ENCODE data around the gene CCDC178. TPM values are rescaled to one million over a fixed set of nuclear protein-coding genes. Genes with fewer than 3 reads are reported as not detected.

CCDC178 gene
- total RNA-seq, 1 experiment from 2014 or later, result 0.13 TPM

DNA sequence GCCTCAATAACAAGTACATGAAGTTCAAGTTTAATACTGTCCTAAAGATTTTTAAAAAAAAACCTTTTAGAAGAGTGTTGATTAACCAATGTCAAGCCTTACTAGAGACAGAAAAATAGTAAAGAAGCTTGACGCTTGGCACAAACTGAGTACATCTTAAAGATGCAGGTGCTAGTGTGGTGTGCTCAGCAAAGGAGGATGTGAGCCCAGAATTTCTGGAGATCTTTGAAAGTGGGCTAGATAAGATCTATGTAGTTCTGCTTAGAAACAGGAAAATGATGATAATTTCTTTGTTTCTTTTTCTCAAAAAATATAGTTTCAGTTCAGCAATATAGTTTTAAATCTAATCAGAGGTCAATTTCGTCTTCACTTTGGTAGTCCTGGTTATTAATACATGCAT, 549.4 kb downstream of the CCDC178 start:
- in situ Hi-C loops (cut with HindIII; ENCODE audit: low pct_unique_long_range_greater_than_20kb, low sequenced_read_pairs), result no loop called here
- DNase-seq (ENCODE audit: low read depth, low spot score), result no peak

DNA sequence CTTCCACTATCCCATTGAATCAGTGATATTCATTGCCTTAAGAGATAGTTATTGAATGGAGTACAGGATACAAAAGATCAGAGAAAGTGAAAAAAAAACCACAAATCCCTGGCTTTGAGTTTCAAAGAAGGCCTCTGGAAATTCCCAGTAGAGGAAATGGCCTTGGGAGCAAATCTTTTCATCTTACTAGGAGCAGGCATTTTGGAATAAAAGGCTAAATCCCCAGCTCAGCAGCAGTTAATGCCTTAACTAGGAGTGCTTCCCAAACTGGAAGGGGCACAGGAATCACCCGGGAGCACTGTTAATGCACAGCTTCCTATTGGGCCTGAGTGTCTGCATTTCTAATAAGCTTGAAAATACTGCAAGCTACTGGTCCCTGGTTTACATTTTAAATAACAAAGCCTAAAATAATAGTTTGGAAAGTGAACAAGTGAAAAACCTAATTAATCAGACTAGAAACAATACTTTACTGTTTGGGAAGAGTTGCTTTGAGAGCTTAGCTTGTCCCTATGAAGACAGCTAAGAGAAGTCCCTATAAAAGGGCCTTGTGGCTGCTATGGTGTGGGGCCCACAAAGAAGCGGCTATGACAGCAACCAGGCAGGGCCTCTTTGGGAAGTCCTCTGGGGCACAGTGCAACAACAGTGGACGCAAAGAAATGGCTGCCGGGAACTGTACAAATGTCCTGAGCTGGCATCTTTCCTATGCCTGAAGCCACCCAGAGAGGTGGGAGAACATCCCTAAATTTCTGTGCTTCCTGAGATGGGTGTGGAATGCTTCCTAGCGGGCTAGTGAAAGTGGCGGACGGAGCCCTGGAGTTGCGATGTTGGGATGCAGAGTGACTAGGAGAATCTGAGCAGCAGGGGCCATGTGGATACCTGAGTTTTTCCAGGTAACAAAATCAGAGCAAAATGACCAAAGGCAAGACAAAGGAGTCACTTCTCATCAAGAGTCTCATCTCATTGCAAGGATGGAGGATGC, 550.6 kb downstream of the CCDC178 start:
- DNase-seq (ENCODE audit: low read depth, low spot score), result no peak
- in situ Hi-C loops (cut with HindIII; ENCODE audit: low pct_unique_long_range_greater_than_20kb, low sequenced_read_pairs), result no loop called here

DNA sequence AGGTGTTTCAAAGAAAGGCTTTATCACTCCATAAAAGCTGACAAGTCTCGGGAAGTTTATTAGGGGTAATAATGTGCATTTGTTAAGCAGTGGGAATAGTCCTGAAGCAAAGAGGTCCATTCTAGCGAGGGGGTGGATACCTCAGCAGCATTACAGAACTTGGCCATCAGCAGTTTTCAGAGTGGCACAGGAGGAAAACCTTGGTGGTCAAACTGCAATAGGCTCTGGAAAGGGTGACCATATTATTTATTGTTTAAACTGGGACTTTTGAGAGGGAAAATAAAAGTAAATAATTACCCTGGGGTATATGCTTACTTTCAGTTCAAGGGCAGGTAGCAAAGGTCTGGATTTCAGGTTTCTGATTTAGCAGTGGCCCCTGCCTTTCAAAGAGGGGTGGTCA, 552.2 kb downstream of the CCDC178 start:
- no peak for DNase-seq (ENCODE audit: low read depth, low spot score)
- in situ Hi-C loops (cut with HindIII; ENCODE audit: low pct_unique_long_range_greater_than_20kb, low sequenced_read_pairs), result no loop called here

Other genes starting within 250 kb of the CCDC178 start
- not detected in 2 replicates for gene ASXL3, start 137.5 kb upstream of the CCDC178 start, total RNA-seq (2014; rRNA removed; shearing (Covaris generic))